ENCODE data around the gene CRELD2.

The CRELD2 gene

GRCh38 chr22:49948958-49949913 is 30.8 kb downstream of the CRELD2 start:
- CTCF ChIA-PET = no interaction called here
- POLR2A ChIA-PET = interaction anchor here (1.1 kb wide), 1 partner anchor 10 kb away, joined by 3 read pairs; no protein-coding TSS in a partner anchor
- DNase-seq (ENCODE audit: extremely low spot score) = no peak
- TF ChIP-seq FOXA1 (IDR thresholded peaks at IDR 0.05) (no peak), CTBP1 (IDR thresholded peaks at IDR 0.05; ENCODE audit: borderline replicate concordance) (no peak), NFRKB (IDR thresholded peaks at IDR 0.05) (no peak), ARNT (IDR thresholded peaks at IDR 0.05) (no peak), SP1 (IDR thresholded peaks at IDR 0.05) (no peak), L3MBTL2 (conservative IDR thresholded peaks at IDR 0.05) (no peak), ELF4 (IDR thresholded peaks at IDR 0.05) (no peak), TARDBP (IDR thresholded peaks at IDR 0.05) (no peak), LEF1 (IDR thresholded peaks at IDR 0.05; ENCODE audit: borderline replicate concordance) (no peak)

GRCh38 chr22:49949914-49950292 is 31.5 kb downstream of the CRELD2 start:
- ChIA-PET CTCF (no interaction called here), POLR2A (interaction anchor here (1.1 kb wide), 1 partner anchor 9 kb away, joined by 3 read pairs; no protein-coding TSS in a partner anchor)
- no peak for DNase-seq (ENCODE audit: extremely low spot score)
- TF ChIP-seq FOXM1 (IDR thresholded peaks at IDR 0.05; ENCODE audit: borderline replicate concordance) (no peak), FOXK2 (IDR thresholded peaks at IDR 0.05) (no peak), CTBP1 (IDR thresholded peaks at IDR 0.05; ENCODE audit: borderline replicate concordance) (no peak), HDGF (IDR thresholded peaks at IDR 0.05; ENCODE audit: borderline replicate concordance) (no peak), LEF1 (IDR thresholded peaks at IDR 0.05; ENCODE audit: borderline replicate concordance) (no peak), TARDBP (IDR thresholded peaks at IDR 0.05) (no peak), PKNOX1 (IDR thresholded peaks at IDR 0.05) (no peak), ARNT (IDR thresholded peaks at IDR 0.05) (no peak), BHLHE40 (IDR thresholded peaks at IDR 0.05; ENCODE audit: borderline replicate concordance) (no peak)

- TF ChIP-seq ZNF384 (IDR thresholded peaks at IDR 0.05) = no peak
- TF ChIP-seq NFRKB (IDR thresholded peaks at IDR 0.05) = no peak
- no peak for TF ChIP-seq SUZ12 (IDR thresholded peaks at IDR 0.05)
- no peak for TF ChIP-seq PKNOX1 (IDR thresholded peaks at IDR 0.05)
- no peak for TF ChIP-seq ELF4 (IDR thresholded peaks at IDR 0.05)
- TF ChIP-seq FOXM1 (IDR thresholded peaks at IDR 0.05; ENCODE audit: borderline replicate concordance) = no peak
- TF ChIP-seq L3MBTL2 (conservative IDR thresholded peaks at IDR 0.05) = no peak
- TF ChIP-seq BHLHE40 (IDR thresholded peaks at IDR 0.05; ENCODE audit: borderline replicate concordance) = no peak
- no peak for TF ChIP-seq TARDBP (IDR thresholded peaks at IDR 0.05)
- CTCF ChIA-PET = no interaction called here
- POLR2A ChIA-PET = no interaction called here
- DNase-seq (ENCODE audit: extremely low spot score) = no peak
Measured at GRCh38 chr22:49950396-49950994, 32.1 kb downstream of the CRELD2 start.

- TF ChIP-seq SP1 (IDR thresholded peaks at IDR 0.05) (no peak), CTBP1 (IDR thresholded peaks at IDR 0.05; ENCODE audit: borderline replicate concordance) (no peak), LEF1 (IDR thresholded peaks at IDR 0.05; ENCODE audit: borderline replicate concordance) (no peak)
- DNase-seq (ENCODE audit: extremely low spot score) = no peak
- POLR2A ChIA-PET = interaction anchor here (1.6 kb wide), 1 partner anchor 11 kb away, joined by 5 read pairs; no protein-coding TSS in a partner anchor
- CTCF ChIA-PET = interaction anchor here (0.7 kb wide), 1 partner anchor 8 kb away, joined by 3 read pairs; no protein-coding TSS in a partner anchor
Measured at GRCh38 chr22:49951000-49951677, 32.7 kb downstream of the CRELD2 start.

- TF ChIP-seq BHLHE40 (IDR thresholded peaks at IDR 0.05; ENCODE audit: borderline replicate concordance) = no peak
- DNase-seq (ENCODE audit: extremely low spot score) = no peak
- POLR2A ChIA-PET = interaction anchor here (1.6 kb wide), 1 partner anchor 10 kb away, joined by 5 read pairs; no protein-coding TSS in a partner anchor
- CTCF ChIA-PET = interaction anchor here (0.7 kb wide), 1 partner anchor 8 kb away, joined by 3 read pairs; no protein-coding TSS in a partner anchor
Measured at GRCh38 chr22:49951678-49951985, 33.2 kb downstream of the CRELD2 start.

- DNase-seq (ENCODE audit: extremely low spot score) = no peak
- POLR2A ChIA-PET = interaction anchor here (0.7 to 1.6 kb wide), 2 partner anchors 8 to 10 kb away, joined by 3 to 5 read pairs; partner anchors contain the start of gene PIM3
- TF ChIP-seq L3MBTL2 (conservative IDR thresholded peaks at IDR 0.05) (no peak), FOXM1 (IDR thresholded peaks at IDR 0.05; ENCODE audit: borderline replicate concordance) (no peak), ARNT (IDR thresholded peaks at IDR 0.05) (no peak), ZNF384 (IDR thresholded peaks at IDR 0.05) (no peak), SP1 (IDR thresholded peaks at IDR 0.05) (no peak), BHLHE40 (IDR thresholded peaks at IDR 0.05; ENCODE audit: borderline replicate concordance) (no peak), PKNOX1 (IDR thresholded peaks at IDR 0.05) (no peak), SUZ12 (IDR thresholded peaks at IDR 0.05) (no peak), TARDBP (IDR thresholded peaks at IDR 0.05) (no peak), HDGF (IDR thresholded peaks at IDR 0.05; ENCODE audit: borderline replicate concordance) (no peak), FOXA1 (IDR thresholded peaks at IDR 0.05) (no peak), ELF4 (IDR thresholded peaks at IDR 0.05) (no peak), CTBP1 (IDR thresholded peaks at IDR 0.05; ENCODE audit: borderline replicate concordance) (no peak), LEF1 (IDR thresholded peaks at IDR 0.05; ENCODE audit: borderline replicate concordance) (no peak), FOXK2 (IDR thresholded peaks at IDR 0.05) (no peak), NFRKB (IDR thresholded peaks at IDR 0.05) (no peak)
- CTCF ChIA-PET = interaction anchor here (0.5 to 0.7 kb wide), 2 partner anchors 9 to 35 kb away, joined by 3 read pairs; no protein-coding TSS in a partner anchor
Measured at GRCh38 chr22:49951986-49952896, 33.8 kb downstream of the CRELD2 start.
